Tibial nerve (tissue), 4 donors: ENCODE results near the gene CDX2. TPM values are rescaled to one million over a fixed set of nuclear protein-coding genes. Genes with fewer than 3 reads are reported as not detected.

Source experiments
- DNase-seq, 2 donors: peaks; one replicate each; pipeline ENCODE4 v3.0.0-alpha.2; 2019; ENCODE audit warnings: low spot score in 2 of 2
- H3K27ac ChIP-seq, 4 donors: fragments of 200-600 bp; sonication (generic) in 3 of 4; one replicate each; pipeline ENCODE4 v1.5.1; 2017 to 2019; ENCODE audit warnings: mild to moderate bottlenecking in 1 of 4
- H3K27me3 ChIP-seq, 2 donors: fragments of 200-600 bp; sonication (generic) in 1 of 2; one replicate each; pipeline versions ENCODE4 v1.5.1 to v1.6.0; 2017 to 2019
- H3K36me3 ChIP-seq, 3 donors: fragments of 200-600 bp; sonication (generic); one replicate each; pipeline ENCODE4 v1.5.1; 2018 to 2019
- H3K4me1 ChIP-seq, 4 donors: fragments of 200-600 bp; sonication (generic) in 3 of 4; one replicate each; pipeline ENCODE4 v1.5.1; 2017 to 2019
- H3K4me3 ChIP-seq, 4 donors: fragments of 200-600 bp; sonication (generic) in 3 of 4; one replicate each; pipeline ENCODE4 v1.5.1; 2017 to 2019; ENCODE audit warnings: mild to moderate bottlenecking in 1 of 4, moderate library complexity in 1 of 4
- H3K9me3 ChIP-seq, 4 donors: fragments of 200-600 bp; sonication (generic) in 3 of 4; one replicate each; pipeline ENCODE4 v1.5.1; 2017 to 2019
- EP300 ChIP-seq, 2 donors: sonication (generic); formaldehyde crosslinking; IDR thresholded peaks; one replicate each; pipeline ENCODE4 v1.6.1; 2017; ENCODE audit warnings: antibody characterized with exemption in 2 of 2, mild to moderate bottlenecking in 1 of 2
- POLR2A ChIP-seq, 2 donors: fragments of 450-650 bp; IDR thresholded peaks; one replicate each; pipeline ENCODE4 v1.6.1; 2017; ENCODE audit warnings: antibody characterized with exemption in 2 of 2, mild to moderate bottlenecking in 2 of 2, moderate library complexity in 2 of 2
- WGBS, 2 donors: methylation state at CpG; one replicate each; pipeline ENCODE4 v1.1.5; 2018; 5-methylcytosine and 5-hydroxymethylcytosine counted together
- total RNA-seq, 4 donors: library from RNA; depleted of rRNA; stranded (reverse); fragments of >200 nt; gene quantifications; one replicate each; pipeline ENCODE4 v1.1.0, GENCODE V29; 2016
- TF ChIP-seq, protein P1 (sequence below), 5 experiments: fragments of 200-600 bp in 3 of 5; fragments of 450-650 bp in 2 of 5; sonication (generic) in 3 of 5; IDR thresholded peaks; one replicate each; pipeline ENCODE4 v1.5.1; 2016 to 2019; ENCODE audit warnings: antibody characterized with exemption in 5 of 5, mild to moderate bottlenecking in 3 of 5, moderate library complexity in 2 of 5

The CDX2 gene
- total RNA-seq, 4 donors from 2014 or later, result not detected

GRCh38 chr13:27959976-27960361 is 9.1 kb downstream of the CDX2 start:
- TF ChIP-seq, protein P1, sequence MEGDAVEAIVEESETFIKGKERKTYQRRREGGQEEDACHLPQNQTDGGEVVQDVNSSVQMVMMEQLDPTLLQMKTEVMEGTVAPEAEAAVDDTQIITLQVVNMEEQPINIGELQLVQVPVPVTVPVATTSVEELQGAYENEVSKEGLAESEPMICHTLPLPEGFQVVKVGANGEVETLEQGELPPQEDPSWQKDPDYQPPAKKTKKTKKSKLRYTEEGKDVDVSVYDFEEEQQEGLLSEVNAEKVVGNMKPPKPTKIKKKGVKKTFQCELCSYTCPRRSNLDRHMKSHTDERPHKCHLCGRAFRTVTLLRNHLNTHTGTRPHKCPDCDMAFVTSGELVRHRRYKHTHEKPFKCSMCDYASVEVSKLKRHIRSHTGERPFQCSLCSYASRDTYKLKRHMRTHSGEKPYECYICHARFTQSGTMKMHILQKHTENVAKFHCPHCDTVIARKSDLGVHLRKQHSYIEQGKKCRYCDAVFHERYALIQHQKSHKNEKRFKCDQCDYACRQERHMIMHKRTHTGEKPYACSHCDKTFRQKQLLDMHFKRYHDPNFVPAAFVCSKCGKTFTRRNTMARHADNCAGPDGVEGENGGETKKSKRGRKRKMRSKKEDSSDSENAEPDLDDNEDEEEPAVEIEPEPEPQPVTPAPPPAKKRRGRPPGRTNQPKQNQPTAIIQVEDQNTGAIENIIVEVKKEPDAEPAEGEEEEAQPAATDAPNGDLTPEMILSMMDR (IDR thresholded peaks at IDR 0.05), result no peak
- TF ChIP-seq EP300 (IDR thresholded peaks at IDR 0.05), result no peak
- TF ChIP-seq POLR2A (IDR thresholded peaks at IDR 0.05), result no peak
- Histone ChIP-seq H3K4me3 (peak overlapping the region in 3 of 4 donors; percentile 27 to 47 (median 28)), H3K27me3 (peaks cover 5 to 100% of the 10 kb centered on the region in 2 donors), H3K27ac (no peak overlapping the region), H3K4me1 (peaks cover 0 to 19% (median 15%) of the 10 kb centered on the region in 4 donors), H3K36me3 (no peaks in the 10 kb centered on the region), H3K9me3 (no peaks in the 10 kb centered on the region)
- DNase-seq, result no peak
- WGBS, 2 donors, result 29 to 37% methylated on average over 14 of the region's 14 CpGs

DNA sequence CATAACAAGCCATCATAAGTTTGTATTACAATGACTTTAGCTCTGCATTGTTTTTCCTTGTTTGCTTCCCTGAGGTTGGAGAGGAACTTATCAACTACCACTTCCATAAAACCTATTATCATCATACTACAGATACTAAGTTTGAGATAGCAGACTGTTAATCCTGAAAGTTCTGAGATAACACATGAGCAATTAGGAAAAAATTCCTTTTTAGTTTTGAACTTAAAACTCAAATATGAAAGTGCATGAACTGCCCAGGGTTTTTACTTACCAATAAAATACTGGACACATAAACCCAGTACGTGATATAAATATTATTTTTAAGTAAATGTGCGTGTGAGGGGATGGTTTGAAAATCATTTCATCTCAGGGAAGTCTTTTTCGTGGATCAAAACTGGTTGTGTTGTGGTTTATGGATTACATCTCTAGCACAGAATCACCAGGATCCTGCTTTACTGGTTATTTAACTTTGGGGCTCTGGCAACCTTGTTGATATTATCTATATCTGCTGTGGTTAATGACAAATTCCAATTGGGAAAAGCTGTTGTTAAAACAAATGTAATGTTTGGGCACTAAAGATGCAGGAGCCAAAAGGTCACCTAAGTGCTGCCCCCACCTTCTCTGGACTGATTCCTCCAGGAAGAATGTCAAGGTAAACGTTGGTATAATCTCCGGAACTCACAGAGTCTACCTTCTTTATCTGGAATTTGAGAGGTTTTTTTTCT is 12.4 kb downstream of the CDX2 start:
- no peak for DNase-seq
- 38 to 48% methylated on average over 5 of the region's 5 CpGs for WGBS, 2 donors
- Histone ChIP-seq H3K27ac (no peak overlapping the region), H3K9me3 (no peaks in the 10 kb centered on the region), H3K4me3 (no peak overlapping the region), H3K4me1 (peaks cover 0 to 36% (median 26%) of the 10 kb centered on the region in 4 donors), H3K36me3 (no peaks in the 10 kb centered on the region), H3K27me3 (peaks cover 5 to 97% of the 10 kb centered on the region in 2 donors)
- TF ChIP-seq EP300 (IDR thresholded peaks at IDR 0.05), result no peak
- TF ChIP-seq, protein P1 (IDR thresholded peaks at IDR 0.05), result no peak

DNA sequence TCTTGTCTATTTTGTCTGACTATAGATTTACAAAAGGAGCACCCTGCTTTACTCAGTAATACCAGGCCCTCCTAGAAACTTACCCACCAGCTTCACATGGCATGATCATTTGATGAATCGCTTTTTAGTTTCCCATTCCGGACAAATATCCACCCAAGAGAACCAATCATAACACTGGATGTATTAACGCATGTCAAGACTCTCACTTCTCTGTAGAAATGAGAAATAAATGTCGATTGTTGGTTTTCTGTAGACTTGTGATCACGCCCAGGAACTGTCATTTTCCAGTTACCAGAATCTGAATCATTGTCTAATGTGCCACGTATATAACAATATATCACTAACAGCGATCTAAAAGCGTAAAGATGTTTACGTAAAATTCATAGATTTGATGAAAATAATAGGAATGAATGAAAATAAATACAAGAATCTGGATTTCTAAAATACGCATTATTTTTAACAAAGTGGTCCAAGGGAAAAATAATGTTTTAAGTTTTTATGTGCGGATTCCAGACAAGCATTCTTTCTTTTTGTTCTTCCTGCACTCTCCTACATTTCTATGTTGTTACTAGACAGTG is 14.0 kb downstream of the CDX2 start:
- TF ChIP-seq EP300 (IDR thresholded peaks at IDR 0.05) (no peak), POLR2A (IDR thresholded peaks at IDR 0.05) (no peak)
- TF ChIP-seq, protein P1 (IDR thresholded peaks at IDR 0.05), result no peak
- Histone ChIP-seq H3K36me3 (no peaks in the 10 kb centered on the region), H3K27ac (no peak overlapping the region), H3K27me3 (peaks cover 5 to 91% of the 10 kb centered on the region in 2 donors), H3K9me3 (peaks cover 0 to 4% (median 0%) of the 10 kb centered on the region in 4 donors), H3K4me1 (peaks cover 0 to 23% (median 14%) of the 10 kb centered on the region in 4 donors), H3K4me3 (no peak overlapping the region)
- DNase-seq, result no peak
- WGBS, 2 donors, result 72 to 73% methylated on average over 11 of the region's 11 CpGs

DNA sequence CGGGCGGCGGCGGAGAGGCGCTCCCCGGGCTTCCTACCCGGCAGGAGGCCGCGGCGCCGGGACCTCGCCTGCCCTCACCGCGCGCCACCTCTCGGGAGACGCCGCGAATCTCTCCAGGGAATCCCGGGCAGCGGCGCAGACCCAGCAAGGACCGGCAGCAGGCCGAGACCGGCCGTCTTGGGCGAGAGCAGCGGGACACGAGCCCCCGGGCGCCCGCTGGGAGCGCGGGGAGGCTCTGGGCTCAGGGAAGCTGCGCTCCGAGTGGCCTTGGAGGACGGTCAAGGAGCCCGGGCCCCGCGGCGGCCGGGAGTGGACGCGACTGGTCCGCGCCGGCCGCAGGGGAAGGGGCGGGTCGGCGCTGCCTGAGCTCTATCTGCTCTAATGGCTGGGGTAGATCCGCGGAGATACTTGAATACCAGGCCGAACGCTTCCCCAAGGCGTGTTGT is 14.7 kb downstream of the CDX2 start:
- H3K27ac ChIP-seq, result peak overlapping the region in 2 of 4 donors; percentile 47 to 74
- WGBS, 2 donors, result 5 to 15% methylated on average over 30 to 36 of the region's 56 CpGs
- no peaks in the 10 kb centered on the region for H3K36me3 ChIP-seq
- H3K4me3 ChIP-seq, result peak overlapping the region; percentile 7 to 57 (median 48)
- no peak for DNase-seq
- peaks cover 0 to 4% (median 0%) of the 10 kb centered on the region in 4 donors for H3K9me3 ChIP-seq
- H3K4me1 ChIP-seq, result peaks cover 0 to 19% (median 11%) of the 10 kb centered on the region in 4 donors
- H3K27me3 ChIP-seq, result peaks cover 1 to 90% of the 10 kb centered on the region in 2 donors
- TF ChIP-seq, protein P1 (IDR thresholded peaks at IDR 0.05), result no peak
- TF ChIP-seq POLR2A (IDR thresholded peaks at IDR 0.05), result no peak
- no peak for TF ChIP-seq EP300 (IDR thresholded peaks at IDR 0.05)
